Ramos (cell line): Measurements from ENCODE around the gene ARHGAP21.
"Not testable (repeated sequence)": the region's sequence is repeated elsewhere in the genome, so short reads cannot be mapped to it uniquely, and the experiment has no call there.

Source experiments
- in situ Hi-C: fragments of 300-500 bp; cut with MboI; formaldehyde crosslinking; loops from one replicate; pipeline ENCODE4 v1.14.3; 2022; ENCODE audit warnings: low sequenced_read_pairs; ENCODE audit not compliant: unreplicated experiment

Gene ARHGAP21

DNA sequence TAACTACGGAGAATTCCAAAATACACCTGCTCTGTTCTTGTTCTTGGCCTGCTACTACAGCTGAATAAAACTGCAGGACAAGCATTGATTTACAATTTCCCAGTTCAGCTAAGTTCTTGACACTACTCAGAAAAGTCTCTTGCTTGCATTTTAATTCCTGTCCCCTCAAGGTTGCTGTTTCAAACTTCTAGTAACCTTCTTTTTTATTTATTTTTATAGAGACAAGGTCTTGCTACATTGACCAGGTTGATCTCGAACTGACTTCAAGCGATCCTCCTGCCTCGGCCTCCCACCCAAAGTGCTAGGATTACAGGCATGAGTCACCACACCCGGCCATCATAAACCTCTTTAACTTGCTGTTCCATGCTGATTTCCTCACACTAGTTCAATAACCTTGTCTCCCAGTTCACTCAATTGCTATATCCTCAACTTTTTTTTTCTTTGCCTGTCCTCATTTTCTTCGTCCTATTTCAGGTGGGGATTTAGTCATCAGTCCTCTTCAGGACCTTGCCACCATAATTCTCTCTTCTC is 79.9 kb downstream of the ARHGAP21 start:
- in situ Hi-C loops = no loop called here

DNA sequence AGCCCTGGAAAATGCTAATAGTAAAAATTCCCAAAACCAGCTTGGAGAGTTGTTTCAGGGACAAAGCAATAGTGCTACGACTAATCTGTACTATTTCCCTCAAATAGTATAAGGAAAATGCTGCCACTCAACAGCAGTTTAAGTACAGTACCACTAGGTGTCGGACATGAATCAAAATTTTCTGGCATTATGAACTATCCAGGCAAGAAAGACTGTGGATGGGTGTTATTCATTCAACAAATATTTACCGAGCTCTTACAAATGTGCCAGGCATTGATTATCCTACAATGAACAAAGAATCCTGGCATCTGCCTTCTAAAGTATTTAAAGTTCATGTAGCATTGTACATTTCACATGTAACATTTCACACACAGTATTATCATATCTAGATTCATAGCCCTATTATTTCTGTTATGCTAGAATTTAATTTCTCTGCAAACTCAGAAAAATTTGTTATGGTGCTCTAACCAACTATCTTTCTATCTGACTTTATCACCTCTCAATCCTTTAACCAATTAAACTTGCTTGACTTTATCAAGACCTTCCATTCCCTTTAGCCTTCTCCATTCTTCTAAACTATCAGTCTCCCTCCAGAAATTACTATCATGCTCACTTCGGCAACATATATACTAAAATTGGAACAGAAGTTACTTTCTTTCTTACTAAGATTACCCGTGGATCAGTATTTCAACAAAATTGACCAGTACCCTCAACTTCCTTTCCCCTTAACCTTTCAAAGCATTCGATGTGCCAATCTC is 80.6 kb downstream of the ARHGAP21 start:
- in situ Hi-C loops = no loop called here

DNA sequence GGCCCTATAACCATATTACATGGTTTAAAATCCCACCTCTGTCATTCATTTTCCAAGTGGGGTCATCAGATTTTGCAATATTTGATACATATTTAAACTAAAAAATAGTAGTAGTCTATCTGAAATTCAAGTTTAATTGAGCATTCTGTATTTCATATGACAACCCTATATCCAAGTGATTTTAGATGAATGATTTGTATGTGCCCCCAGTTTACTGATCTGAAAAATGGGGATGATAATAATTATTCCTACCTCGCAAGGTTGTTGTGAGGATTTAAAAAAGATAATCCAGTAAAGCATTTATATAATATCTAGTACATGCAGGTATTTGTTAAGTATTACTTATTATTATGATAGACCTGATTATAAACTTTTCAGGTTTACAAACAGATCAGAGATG is 84.6 kb downstream of the ARHGAP21 start:
- in situ Hi-C loops = no loop called here

DNA sequence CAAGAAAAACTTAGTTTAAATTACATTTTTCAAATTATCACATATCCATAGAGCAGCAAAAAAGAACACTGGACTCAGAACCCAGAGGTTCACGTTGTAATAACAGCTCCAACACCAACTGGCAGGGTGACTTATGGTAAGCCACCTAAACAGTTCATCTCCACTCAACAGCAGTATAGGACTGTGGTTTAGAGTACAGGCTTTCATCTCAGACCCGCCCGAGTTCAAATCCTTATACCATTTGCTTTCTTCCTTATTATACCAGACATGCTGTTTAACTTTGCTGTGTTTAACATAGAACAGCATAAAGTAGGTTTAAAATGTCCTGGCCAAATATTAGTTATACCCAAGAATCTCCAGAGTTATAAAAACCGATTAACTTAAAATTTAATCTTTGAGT is 97.9 kb downstream of the ARHGAP21 start:
- in situ Hi-C loops = no loop called here

DNA sequence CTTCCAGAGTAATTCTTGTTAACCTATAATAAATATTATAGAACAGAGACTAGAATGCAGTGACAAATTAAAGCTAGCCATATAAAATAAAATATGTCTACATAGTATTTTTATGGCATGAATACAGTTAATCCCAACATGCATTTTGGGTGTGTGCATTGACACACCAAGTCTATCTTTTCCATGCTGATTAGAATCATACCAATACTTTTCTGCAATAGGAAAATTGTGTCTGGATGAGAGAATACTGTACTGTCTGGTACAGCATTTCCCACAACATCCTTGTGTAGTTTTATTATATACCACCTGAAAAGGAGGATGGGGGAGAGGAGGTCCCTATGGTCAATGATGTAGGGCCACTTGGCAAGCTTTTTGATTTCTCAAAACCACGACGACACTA is 100.3 kb downstream of the ARHGAP21 start:
- in situ Hi-C loops = no loop called here

DNA sequence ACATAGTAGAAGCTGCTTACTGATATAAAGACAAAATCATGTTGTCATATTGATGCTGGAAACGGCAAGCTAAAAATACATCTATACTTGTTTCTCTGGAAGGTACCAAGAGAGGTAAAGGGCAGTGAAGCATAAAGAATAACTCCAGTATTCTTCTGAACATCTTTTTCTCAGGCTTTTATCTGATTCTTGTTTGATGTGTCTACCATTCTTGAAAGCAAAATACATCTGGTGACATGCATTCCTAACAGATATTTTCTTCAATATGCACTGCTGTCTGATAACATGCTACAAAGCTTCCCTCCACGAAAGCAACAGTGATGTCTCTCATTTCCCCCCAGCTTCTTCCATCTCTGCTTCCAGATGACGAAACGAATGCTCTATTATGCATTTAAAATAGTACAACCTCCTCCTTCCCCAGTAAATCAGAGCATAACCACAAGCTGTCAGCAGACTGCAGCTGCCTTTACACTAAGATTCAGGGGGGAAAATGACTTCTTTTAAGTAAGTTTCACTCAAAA is 100.8 kb downstream of the ARHGAP21 start:
- in situ Hi-C loops = no loop called here

DNA sequence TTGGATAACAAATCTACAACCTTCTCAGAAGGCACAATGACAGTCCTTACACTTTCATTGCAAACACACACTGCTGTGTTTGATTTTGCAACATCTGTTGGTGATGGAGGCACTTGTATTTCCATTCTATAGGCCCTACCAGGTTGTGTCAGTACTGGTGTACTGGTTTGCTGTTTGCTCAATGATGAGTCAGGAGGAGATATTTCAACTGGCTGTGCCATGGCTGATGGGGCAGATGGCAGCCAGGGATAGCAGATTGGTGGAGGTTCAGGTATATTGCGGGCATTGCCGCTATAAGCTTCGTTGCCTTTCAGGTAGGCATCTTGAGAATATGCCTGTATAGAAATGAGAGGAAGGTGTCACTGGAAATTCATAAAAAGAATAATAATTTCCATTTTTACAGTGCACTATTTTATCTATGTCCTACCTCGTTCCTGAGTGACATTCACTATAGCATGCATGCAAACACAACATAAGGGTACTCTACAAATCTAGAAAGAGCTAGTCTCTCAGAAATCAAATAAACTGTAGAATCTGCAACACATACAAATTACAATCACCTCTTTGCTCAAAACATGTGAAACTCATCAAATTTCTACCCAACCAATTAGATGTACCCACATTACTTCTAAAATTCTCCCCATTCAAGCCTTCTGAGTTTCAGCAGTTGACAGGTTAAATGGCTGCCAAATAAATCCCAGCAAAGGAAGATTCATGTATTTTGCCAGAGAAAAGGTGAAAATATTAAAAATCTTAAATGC is 102.5 kb downstream of the ARHGAP21 start:
- in situ Hi-C loops = not testable (repeated sequence)

DNA sequence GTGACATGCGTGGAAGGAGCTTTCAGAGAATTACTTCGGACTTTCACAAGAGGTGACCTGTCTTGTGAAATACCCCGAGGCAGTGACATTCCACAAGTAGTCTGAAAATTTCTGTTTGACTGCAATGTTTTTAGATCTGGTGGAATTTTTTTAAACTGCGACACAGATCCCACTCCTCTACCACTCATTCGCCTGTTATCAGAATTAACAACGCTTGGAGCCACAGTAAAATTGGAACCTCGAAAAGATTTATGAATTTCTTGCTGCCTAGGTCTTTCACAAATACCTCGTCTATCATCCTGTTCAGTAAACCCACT is 103.7 kb downstream of the ARHGAP21 start:
- in situ Hi-C loops = not testable (repeated sequence)

DNA sequence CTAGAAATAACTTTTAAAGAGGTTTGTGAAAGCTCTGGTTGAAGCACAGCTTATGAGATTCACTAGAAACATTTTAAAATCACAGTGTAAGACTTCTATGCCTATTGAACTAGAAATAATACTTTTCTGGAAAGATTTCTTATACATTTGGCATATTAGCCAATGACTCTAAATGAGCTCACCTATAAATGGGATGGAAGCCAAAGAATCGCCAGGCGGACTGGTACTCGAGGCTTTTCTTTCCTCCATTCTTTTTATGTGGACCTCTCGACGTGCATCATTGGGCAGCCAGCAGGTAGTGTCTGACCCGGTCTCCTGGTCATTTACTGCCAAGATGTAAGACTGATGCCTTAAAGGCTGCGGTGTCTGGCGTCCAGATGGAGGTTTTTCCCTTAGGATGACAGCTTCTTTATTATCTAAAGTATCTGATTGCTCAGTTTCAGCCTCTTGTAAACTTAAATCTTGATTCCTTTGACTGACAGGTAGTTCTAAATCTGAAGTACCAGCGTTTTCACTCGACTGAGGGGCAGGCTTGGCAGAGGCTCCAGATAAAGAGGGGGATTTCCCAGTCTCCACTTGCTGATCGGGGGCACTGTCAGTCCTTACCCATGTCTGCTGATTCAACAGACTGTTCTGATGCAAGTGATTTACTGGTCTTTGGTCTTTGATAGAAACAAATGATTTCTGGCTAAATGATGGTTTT is 104.2 kb downstream of the ARHGAP21 start:
- in situ Hi-C loops = not testable (repeated sequence)

DNA sequence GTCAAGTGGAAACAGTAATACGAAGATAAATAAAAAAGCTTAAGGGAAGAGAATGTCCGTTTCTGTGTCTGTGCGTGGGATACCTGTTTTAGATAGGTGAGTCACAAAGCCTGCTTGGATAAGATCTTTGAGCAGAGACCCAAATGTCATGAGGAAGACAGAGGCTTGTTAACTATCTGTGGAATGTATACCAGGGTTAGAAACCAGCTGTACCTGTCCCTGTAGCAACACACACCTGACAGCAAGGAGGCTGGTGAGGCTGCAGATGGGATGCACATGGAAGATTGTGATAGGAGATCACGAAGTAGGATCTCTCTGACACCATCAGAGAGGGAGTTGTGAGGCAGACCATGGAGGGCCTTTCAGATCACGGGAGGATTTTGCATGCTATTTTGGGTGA is 105.3 kb downstream of the ARHGAP21 start:
- in situ Hi-C loops = no loop called here

DNA sequence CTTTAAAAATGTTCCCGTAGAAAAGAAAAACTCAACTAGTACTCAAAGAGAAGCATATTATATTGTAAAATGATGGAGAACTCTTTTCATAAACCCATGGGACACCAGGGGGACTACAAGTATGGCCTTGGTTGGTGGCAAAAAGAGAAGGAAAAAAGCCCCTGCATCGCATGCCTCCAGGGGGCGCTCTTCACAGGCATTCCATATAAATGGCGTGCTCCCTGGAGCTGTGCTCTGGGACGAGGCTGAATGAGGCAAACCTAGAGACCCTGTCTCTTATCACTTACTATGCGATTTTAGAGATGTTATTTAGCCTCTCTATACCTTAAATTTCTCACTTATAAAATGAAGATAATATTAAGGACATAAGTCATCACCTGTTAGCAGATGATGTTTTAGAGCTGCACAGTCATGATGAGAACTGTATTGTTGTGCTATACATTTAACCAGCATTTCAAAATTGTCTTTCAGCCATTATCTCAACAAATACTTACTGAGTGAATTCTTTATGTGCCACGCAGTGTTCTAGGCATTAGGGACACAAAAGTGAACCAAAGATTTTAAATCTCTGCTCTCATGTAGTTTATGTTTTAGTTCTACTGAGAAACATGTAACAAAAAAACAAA is 105.8 kb downstream of the ARHGAP21 start:
- in situ Hi-C loops = no loop called here

DNA sequence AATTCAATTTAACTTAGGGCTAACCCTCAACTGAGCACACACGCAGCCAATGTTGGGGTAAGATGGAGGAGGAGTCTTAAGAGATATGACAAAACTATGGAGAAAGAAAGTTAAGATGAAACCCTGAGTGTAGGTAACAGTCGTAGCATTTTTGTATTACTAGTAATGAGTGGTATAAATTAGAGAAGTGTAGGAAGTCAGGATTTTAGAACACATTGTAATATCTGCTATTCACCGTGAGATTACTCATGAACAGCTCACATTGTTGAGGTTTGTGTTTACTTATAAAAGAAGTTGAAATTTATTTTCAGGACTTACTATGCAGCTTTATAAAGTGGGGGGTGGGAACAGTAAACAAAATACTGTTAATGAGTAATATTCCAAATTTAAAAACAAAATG is 107.2 kb downstream of the ARHGAP21 start:
- in situ Hi-C loops = no loop called here

DNA sequence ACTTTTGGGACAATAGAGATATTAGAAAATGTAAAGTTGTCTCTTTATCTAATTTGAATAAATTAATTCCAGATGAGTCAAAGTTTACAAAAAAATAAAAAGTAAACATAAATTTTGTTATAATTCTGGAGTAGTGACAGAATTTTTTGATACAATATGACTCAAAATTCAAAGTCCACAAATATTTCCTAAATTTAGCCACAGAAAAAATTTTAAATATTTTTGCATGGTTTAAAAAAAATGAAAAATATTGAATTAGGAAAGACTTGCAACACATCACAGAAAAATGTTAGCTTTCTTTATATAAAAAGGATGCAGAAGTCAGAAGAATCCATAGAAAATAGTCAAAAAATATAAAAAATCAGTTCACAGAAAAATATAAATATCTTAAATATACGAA is 117.7 kb downstream of the ARHGAP21 start:
- in situ Hi-C loops = no loop called here

DNA sequence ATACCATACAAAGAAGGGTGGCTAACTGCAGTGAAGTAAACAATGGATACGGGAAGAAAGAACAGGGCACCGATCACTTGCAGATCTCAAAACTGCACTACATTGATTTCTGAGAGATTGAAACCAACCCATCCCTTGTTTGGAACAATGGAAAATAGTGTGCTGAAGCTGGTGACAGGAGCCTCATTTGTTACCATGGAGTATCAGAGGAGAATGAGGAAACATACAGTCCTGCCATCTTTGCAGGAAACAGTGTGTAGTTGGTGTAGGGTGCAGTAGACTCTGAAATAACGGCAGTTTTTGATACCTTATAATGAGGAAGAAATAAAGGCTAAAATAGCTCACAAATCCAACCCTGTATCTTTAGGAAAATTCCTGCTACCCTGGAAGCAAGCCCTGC is 118.5 kb downstream of the ARHGAP21 start:
- in situ Hi-C loops = no loop called here

DNA sequence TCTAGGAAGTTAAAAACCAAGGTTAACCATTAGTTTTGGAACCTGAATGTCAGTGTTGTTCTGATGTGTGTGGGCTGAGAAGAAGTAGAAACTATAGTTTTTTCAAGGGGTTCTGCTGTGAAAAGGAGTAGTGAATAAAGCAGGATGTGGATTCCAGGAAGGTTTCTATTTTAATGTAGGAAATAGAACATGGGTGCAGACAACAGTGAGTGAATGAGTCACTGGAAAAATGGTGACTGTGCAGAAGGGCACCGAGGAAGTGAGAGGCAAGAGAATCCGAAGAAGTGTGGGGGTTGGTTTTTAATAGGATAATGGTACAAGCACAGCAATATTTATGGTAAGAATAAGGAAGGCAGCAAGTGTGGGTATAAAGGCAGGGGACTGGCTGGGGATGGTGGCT is 120.4 kb downstream of the ARHGAP21 start:
- in situ Hi-C loops = no loop called here

DNA sequence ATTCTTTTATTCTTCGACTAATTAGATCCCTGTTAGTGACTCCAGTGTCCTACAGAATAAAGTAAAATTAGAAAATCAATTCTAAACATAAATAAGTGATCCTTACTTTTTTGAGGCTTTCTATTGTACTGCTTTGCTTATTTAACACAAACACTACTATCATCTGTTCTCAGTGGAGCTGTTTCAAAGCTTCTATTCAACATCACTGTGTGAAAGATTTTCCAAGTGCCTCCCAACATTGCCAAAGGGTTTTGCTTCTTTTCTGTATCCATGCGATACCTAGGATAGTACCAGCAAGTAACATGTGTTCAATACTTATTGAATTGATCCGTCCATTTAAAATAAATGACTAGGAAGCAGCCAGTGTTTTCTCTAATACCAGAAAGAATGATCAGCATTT is 125.7 kb downstream of the ARHGAP21 start:
- in situ Hi-C loops = no loop called here

DNA sequence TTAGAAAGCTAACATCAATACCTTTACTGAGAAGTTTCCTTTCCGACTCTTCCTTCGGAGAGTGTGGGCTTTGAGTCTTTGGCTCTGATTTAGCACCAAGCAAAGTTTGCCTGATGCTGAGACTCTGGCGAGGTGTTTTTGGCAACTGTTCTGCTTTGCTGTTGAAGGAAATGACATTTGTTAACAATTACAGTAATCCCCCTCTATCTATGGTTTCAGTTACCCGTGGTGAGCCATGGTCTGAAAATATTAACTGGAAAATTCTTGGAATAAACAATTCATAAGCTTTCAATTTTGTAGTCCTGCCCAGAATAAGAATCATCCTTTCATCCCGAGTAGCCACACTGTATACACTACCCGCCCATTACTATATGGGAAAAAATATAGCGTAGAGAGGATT is 126.3 kb downstream of the ARHGAP21 start:
- in situ Hi-C loops = no loop called here

DNA sequence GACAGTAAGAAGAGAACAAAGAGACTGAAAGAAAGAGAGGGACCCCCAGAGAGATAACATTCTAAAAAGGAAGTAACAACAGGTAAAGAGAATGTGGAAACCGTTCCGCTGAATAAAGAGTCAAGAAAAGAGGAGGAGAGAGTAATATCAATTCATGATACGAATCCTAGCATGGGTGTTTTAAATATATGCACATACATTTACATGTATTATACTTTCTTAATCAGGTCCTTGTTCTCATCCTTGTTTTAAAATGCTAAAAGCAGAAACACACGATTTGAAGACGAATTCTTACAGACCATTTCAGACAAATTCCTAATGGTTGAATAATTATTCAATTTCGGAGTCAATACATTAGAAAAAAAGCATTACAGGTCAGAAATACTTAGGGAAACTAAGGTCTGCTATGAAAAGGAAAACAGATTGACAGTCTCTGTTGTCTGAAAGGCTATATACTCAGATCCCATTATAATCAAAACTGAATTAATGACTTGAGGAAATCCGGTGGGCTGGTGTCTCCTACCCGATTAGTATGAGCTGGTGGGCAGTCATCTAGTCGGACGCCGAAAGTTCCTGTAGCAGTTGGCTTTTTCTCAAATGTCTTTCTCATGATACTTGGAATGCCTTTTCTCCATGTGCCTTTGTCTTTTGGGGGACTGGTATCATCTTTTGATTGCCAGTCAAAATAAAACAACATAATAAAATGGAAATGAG is 127.3 kb downstream of the ARHGAP21 start:
- in situ Hi-C loops = no loop called here

DNA sequence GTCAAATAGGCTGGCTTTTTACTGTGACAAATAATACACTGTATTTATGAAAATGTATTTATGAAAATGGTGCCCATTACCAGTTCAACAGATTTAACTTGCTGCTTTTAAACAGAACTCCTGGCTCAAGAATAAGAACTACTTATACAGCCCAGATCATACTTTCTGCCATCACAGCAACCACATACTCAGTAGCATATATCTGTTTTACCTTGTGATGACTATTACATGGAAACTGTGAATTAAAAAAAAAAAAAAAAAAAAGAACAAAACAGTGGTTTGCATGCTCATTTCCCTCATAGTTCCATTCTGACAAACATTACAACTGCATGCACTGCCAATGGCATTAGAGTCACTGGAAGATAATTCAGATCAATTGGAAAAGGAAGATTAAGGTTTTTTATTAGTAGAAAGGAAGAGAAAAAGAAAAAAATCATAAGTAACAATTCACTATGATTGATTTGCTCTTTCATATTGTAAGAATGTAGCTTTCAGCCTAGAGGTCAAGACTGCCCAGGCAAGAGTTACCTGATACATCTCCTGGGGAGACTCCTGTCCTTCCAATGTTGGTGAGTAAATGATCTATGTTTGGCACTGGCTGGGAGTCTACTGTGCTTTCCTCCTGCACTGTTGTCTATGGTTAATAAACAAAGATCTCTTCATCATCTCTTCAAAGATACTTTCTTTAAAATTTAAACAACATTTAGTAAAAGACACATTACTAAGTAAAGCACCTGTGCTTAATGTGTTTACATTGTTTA is 132.8 kb downstream of the ARHGAP21 start:
- in situ Hi-C loops = no loop called here
